HEK293 (cell line): ENCODE measurements around the gene PDE4A.
A peak's percentile ranks its signal among the peaks of the same experiment; 100 is the strongest.

ENCODE experiments used
- CTCF ChIA-PET: fragments of 350-600 bp; formaldehyde crosslinking; extraction: SDS; loops from one replicate; lab custom pipeline; 2021; ENCODE audit warnings: antibody characterized with exemption; lab: Yijun Ruan, JAX
- POLR2A ChIA-PET: fragments of 300-600 bp; formaldehyde crosslinking; extraction: SDS; loops from one replicate; lab custom pipeline; 2020; ENCODE audit warnings: antibody characterized with exemption, inconsistent platforms; lab: Yijun Ruan, JAX
- H3K27ac ChIP-seq: fragments of 200-500 bp; sonication (Bioruptor generic); 2 replicates; pipeline ENCODE4 v1.5.1; 2014; ENCODE audit warnings: low read depth, low read length, control low read depth, inconsistent platforms; ENCODE audit errors: extremely low read depth
- H3K36me3 ChIP-seq, 2 experiments: fragments of 200-500 bp in 1 of 2; sonication (Bioruptor generic) in 1 of 2; 1 replicate in 1 of 2; 2 replicates in 1 of 2; pipeline ENCODE4 v1.5.1; 2014 to 2017; ENCODE audit warnings: inconsistent platforms in 2 of 2, low read length in 2 of 2; ENCODE audit not compliant: control insufficient read depth in 2 of 2, insufficient read depth in 1 of 2
- H3K4me1 ChIP-seq: fragments of 200-500 bp; sonication (Bioruptor generic); 2 replicates; pipeline ENCODE4 v1.5.1; 2014; ENCODE audit warnings: mild to moderate bottlenecking, low read length, inconsistent platforms; ENCODE audit not compliant: control insufficient read depth, insufficient read depth
- H3K4me3 ChIP-seq: 2 replicates; pipeline ENCODE4 v1.5.1; 2011; ENCODE audit warnings: low read depth, mild to moderate bottlenecking, control low read depth, low read length, moderate library complexity
- H3K9me3 ChIP-seq: fragments of 200-500 bp; sonication (Bioruptor generic); 2 replicates; pipeline ENCODE4 v1.5.1; 2014; ENCODE audit warnings: low read depth, low read length, inconsistent platforms; ENCODE audit not compliant: control insufficient read depth, insufficient read depth
- KLF16 ChIP-seq: fragments of 450-650 bp; formaldehyde crosslinking; IDR thresholded peaks from 2 replicates; pipeline ENCODE4 v1.5.1; 2017; ENCODE audit warnings: missing biosample characterization, missing genetic modification characterization
- KLF7 ChIP-seq: fragments of 450-650 bp; formaldehyde crosslinking; IDR thresholded peaks from 2 replicates; pipeline ENCODE4 v1.5.1; 2016; ENCODE audit warnings: missing biosample characterization, missing genetic modification characterization, borderline replicate concordance
- TCF7L2 ChIP-seq: IDR thresholded peaks from 2 replicates; pipeline ENCODE4 v1.6.1; 2011; ENCODE audit warnings: low read depth, mild to moderate bottlenecking, inconsistent platforms, low read length, moderate library complexity, borderline replicate concordance
- ZBTB10 ChIP-seq: fragments of 450-650 bp; formaldehyde crosslinking; IDR thresholded peaks from 2 replicates; pipeline ENCODE4 v1.5.1; 2016; ENCODE audit warnings: missing biosample characterization, missing genetic modification characterization
- ZBTB11 ChIP-seq: fragments of 450-650 bp; formaldehyde crosslinking; conservative IDR thresholded peaks from 2 replicates; pipeline ENCODE4 v1.5.1; 2016; ENCODE audit warnings: low read depth, missing biosample characterization, missing genetic modification characterization
- ZBTB44 ChIP-seq: fragments of 450-650 bp; IDR thresholded peaks from 2 replicates; pipeline ENCODE4 v1.5.1; 2018; ENCODE audit warnings: missing biosample characterization, mild to moderate bottlenecking, missing genetic modification characterization
- ZBTB48 ChIP-seq: fragments of 450-650 bp; formaldehyde crosslinking; IDR thresholded peaks from 2 replicates; pipeline ENCODE4 v1.5.1; 2016; ENCODE audit warnings: missing biosample characterization, missing genetic modification characterization
- ZBTB49 ChIP-seq: fragments of 450-650 bp; formaldehyde crosslinking; IDR thresholded peaks from 2 replicates; pipeline ENCODE4 v1.5.1; 2016; ENCODE audit warnings: missing biosample characterization, missing genetic modification characterization, low read depth
- ZBTB7A ChIP-seq: fragments of 450-650 bp; formaldehyde crosslinking; IDR thresholded peaks from 2 replicates; pipeline ENCODE4 v1.5.1; 2016; ENCODE audit warnings: low read depth, missing biosample characterization, missing genetic modification characterization
- ZNF114 ChIP-seq: fragments of 450-650 bp; formaldehyde crosslinking; IDR thresholded peaks from 2 replicates; pipeline ENCODE4 v1.5.0; 2017; ENCODE audit warnings: missing biosample characterization, missing genetic modification characterization
- ZNF157 ChIP-seq: fragments of 450-650 bp; formaldehyde crosslinking; IDR thresholded peaks from 2 replicates; pipeline ENCODE4 v1.5.1; 2016; ENCODE audit warnings: missing biosample characterization, missing genetic modification characterization
- ZNF341 ChIP-seq: fragments of 450-650 bp; formaldehyde crosslinking; IDR thresholded peaks from 2 replicates; pipeline ENCODE4; 2016; ENCODE audit warnings: low read depth, missing biosample characterization, missing genetic modification characterization
- ZNF362 ChIP-seq: fragments of 450-650 bp; formaldehyde crosslinking; IDR thresholded peaks from 2 replicates; pipeline ENCODE4 v1.5.1; 2016; ENCODE audit warnings: missing biosample characterization, missing genetic modification characterization
- ZNF394 ChIP-seq: fragments of 450-650 bp; formaldehyde crosslinking; IDR thresholded peaks from 2 replicates; pipeline ENCODE4 v1.5.1; 2016; ENCODE audit warnings: missing biosample characterization, missing genetic modification characterization, mild to moderate bottlenecking, moderate library complexity, borderline replicate concordance
- ZNF544 ChIP-seq: fragments of 450-650 bp; formaldehyde crosslinking; IDR thresholded peaks from 2 replicates; pipeline ENCODE4 v1.5.0; 2017; ENCODE audit warnings: missing biosample characterization, missing genetic modification characterization
- ZNF624 ChIP-seq: fragments of 450-650 bp; formaldehyde crosslinking; IDR thresholded peaks from 2 replicates; pipeline ENCODE4 v1.5.1; 2017; ENCODE audit warnings: missing biosample characterization, missing genetic modification characterization
- ZNF701 ChIP-seq: fragments of 450-650 bp; formaldehyde crosslinking; IDR thresholded peaks from 2 replicates; pipeline ENCODE4 v1.5.1; 2016; ENCODE audit warnings: missing biosample characterization, missing genetic modification characterization
- ZNF76 ChIP-seq: fragments of 450-650 bp; formaldehyde crosslinking; IDR thresholded peaks from 2 replicates; pipeline ENCODE4; 2016; ENCODE audit warnings: low read depth, missing biosample characterization, missing genetic modification characterization, borderline replicate concordance
- ZNF768 ChIP-seq: fragments of 450-650 bp; formaldehyde crosslinking; IDR thresholded peaks from 2 replicates; pipeline ENCODE4 v1.5.1; 2018; ENCODE audit warnings: missing biosample characterization, mild to moderate bottlenecking, missing genetic modification characterization
- ZSCAN30 ChIP-seq: fragments of 450-650 bp; IDR thresholded peaks from 2 replicates; pipeline ENCODE4 v1.5.1; 2018; ENCODE audit warnings: missing biosample characterization, mild to moderate bottlenecking, missing genetic modification characterization, moderate library complexity

PDE4A gene

GRCh38 chr19:10421240-10422045 lies 1.1 kb downstream of the PDE4A start (continued):
- TF ChIP-seq ZBTB49 (tag by site-specific recombination), result no peak
- 0 out of 2 replicates have a peak, but pooled peaks have one; percentile 6 for TF ChIP-seq KLF16 (tag by site-specific recombination)
- no peak for TF ChIP-seq ZNF157 (tag by site-specific recombination)
- TF ChIP-seq KLF7 (tag by site-specific recombination), result 0 out of 2 replicates have a peak, but pooled peaks have one; percentile 21

- Histone ChIP-seq H3K27ac (no peak overlapping the region), H3K9me3 (no peaks in the 10 kb centered on the region)
- no peak for TF ChIP-seq ZNF362 (tag by site-specific recombination)
- no peak for TF ChIP-seq TCF7L2
- no peak for TF ChIP-seq ZNF544 (tag by site-specific recombination)
- no peak for TF ChIP-seq ZBTB11 (tag by site-specific recombination)
- no peak for TF ChIP-seq ZNF701 (tag by site-specific recombination)
- no peak for TF ChIP-seq ZNF394 (tag by site-specific recombination)
- TF ChIP-seq ZSCAN30 (tag by site-specific recombination), result no peak
- TF ChIP-seq ZNF768 (tag by site-specific recombination), result no peak
- no peak for TF ChIP-seq ZNF114
- TF ChIP-seq ZNF341 (tag by site-specific recombination), result no peak
- TF ChIP-seq ZBTB48 (tag by site-specific recombination), result peak; percentile 65; the same call in 1 of the 2 replicates
- peak; percentile 22; the same call in 1 of the 2 replicates for TF ChIP-seq ZNF76 (tag by site-specific recombination)
- TF ChIP-seq ZBTB7A, result 0 out of 2 replicates have a peak, but pooled peaks have one; percentile 15
- no peak for TF ChIP-seq ZNF624
- peak; percentile 18; the same call in 1 of the 2 replicates for TF ChIP-seq ZBTB10 (tag by site-specific recombination)
- no peak for TF ChIP-seq ZBTB44 (tag by site-specific recombination)
Observed at GRCh38 chr19:10422046-10422461, 1.7 kb downstream of the PDE4A start.

More at GRCh38 chr19:10422046-10422461, 1.7 kb downstream of the PDE4A start:
- POLR2A ChIA-PET, result interaction anchor here (2.1 kb wide), 1 partner anchor 42 kb away, joined by 7 read pairs; the partner anchor contains the start of gene TYK2
- Histone ChIP-seq H3K4me1 (0 out of 2 replicates have a peak, but pooled peaks cover 8% of the 10 kb centered on the region), H3K36me3 (no peaks in the 10 kb centered on the region), H3K4me3 (no peak overlapping the region)
- CTCF ChIA-PET, result interaction anchor here (0.6 to 1.1 kb wide), 9 partner anchors 14 to 302 kb away, joined by 3 to 5 read pairs (median 4); partner anchors contain the start of gene CDC37
